HG03196 (cell line): ENCODE results near the gene SUSD6.

Experiments used
- ATAC-seq: cut with Tn5 transposase; IDR thresholded peaks from one replicate; pipeline ENCODE4 v1.9.1; 2021; ENCODE audit not compliant: unreplicated experiment

SUSD6 gene

GRCh38 chr14:69754487-69754886 lies 143.1 kb downstream of the SUSD6 start:
- no peak for ATAC-seq

- ATAC-seq: no peak
These were observed 143.9 kb downstream of the SUSD6 start for GRCh38 chr14:69755296-69755695.

GRCh38 chr14:69755784-69756183 lies 144.4 kb downstream of the SUSD6 start:
- ATAC-seq: no peak

- no peak for ATAC-seq
These were observed 144.9 kb downstream of the SUSD6 start for GRCh38 chr14:69756298-69756697.

GRCh38 chr14:69760810-69761209 lies 149.4 kb downstream of the SUSD6 start:
- ATAC-seq: no peak

GRCh38 chr14:69763761-69764510 lies 152.5 kb downstream of the SUSD6 start:
- ATAC-seq: no peak
